Measurements from ENCODE around the gene RNU6-9.
"Not testable (repeated sequence)": the region's sequence is repeated elsewhere in the genome, so short reads cannot be mapped to it uniquely, and the experiment has no call there.

RNU6-9 gene

DNA sequence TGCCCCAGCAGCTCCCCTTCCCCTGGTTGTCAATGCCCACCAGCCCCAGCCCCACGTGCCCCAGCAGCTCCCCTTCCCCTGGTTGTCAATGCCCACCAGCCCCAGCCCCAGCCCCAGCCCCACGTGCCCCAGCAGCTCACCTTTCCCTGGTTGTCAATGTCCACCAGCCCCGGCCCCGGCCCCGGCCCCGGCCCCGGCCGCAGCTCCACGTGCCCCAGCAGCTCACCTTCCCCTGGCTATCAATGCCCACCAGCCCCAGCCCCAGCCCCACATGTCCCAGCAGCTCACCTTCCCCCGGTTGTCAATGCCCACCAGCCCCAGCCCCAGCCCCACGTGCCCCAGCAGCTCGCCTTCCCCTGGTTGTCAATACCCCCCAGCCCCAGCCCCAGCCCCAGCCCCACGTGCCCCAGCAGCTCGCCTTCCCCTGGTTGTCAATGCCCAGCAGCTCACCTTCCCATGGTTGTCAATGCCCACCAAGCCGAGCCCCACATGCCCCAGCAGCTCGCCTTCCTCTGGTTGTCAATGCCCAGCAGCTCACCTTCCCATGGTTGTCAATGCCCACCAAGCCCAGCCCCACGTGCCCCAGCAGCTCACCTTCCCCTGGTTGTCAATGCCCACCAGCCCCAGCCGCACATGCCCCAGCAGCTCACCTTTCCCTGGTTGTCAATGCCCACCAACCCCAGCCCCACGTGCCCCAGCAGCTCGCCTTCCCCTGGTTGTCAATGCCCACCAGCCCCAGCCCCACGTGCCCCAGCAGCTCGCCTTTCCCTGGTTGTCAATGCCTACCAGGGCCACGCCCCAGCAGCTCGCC lies 14.3 kb upstream of the RNU6-9 start:
- not testable (repeated sequence) for H3K9me3 ChIP-seq (ENCODE audit: control insufficient read depth in 2 of 2, low read length in 2 of 2); H3K27me3 ChIP-seq (ENCODE audit: control insufficient read depth in 2 of 2, insufficient read depth in 2 of 2, low read length in 2 of 2); H3K9ac ChIP-seq (ENCODE audit: low read depth in 1 of 2, low read length in 2 of 2); H3K4me1 ChIP-seq (ENCODE audit: control insufficient read depth in 2 of 2, insufficient read depth in 2 of 2, low read length in 2 of 2); H3K27ac ChIP-seq (ENCODE audit: low read depth in 2 of 2, low read length in 2 of 2); H3K4me3 ChIP-seq (ENCODE audit: low read length in 2 of 2)
- H3K36me3 ChIP-seq (ENCODE audit: control insufficient read depth in 2 of 2, insufficient read depth in 2 of 2, low read length in 2 of 2) = peaks cover 28 to 44% of the 10 kb centered on the region in 2 donors

DNA sequence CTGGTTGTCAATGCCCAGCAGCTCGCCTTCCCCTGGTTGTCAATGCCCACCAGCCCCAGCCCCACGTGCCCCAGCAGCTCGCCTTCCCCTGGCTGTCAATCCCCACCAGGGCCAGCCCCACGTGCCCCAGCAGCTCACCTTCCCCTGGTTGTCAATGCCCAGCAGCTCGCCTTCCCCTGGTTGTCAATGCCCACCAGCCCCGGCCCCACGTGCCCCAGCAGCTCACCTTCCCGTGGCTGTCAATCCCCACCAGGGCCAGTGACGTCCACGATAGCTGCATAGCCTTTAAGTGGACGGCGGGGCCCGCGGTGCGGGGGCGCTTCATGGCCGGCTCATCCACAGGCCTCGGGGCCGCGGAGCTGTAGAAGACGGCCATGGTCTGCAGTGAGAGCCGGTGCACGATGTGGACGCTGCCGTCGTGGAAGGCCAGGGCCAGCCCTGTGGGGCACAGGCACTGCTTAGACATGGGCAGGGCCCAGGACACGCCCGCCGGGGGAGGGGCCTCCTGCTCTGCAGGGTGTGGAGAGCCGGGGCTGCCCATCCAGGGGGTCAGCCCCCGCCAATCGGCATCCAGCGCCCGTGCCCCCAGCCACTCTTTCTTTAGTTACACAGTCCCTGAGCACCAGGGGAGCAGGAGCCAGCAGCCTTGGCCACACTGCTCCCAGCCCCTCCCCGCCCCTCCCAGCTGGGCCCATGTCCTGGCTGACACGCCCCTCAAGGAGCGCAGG lies 13.4 kb upstream of the RNU6-9 start:
- Histone ChIP-seq H3K36me3 (ENCODE audit: control insufficient read depth in 2 of 2, insufficient read depth in 2 of 2, low read length in 2 of 2) (peaks cover 28 to 46% of the 10 kb centered on the region in 2 donors), H3K9ac (ENCODE audit: low read depth in 1 of 2, low read length in 2 of 2) (no peak overlapping the region), H3K4me3 (ENCODE audit: low read length in 2 of 2) (no peak overlapping the region), H3K9me3 (ENCODE audit: control insufficient read depth in 2 of 2, low read length in 2 of 2) (no peaks in the 10 kb centered on the region), H3K4me1 (ENCODE audit: control insufficient read depth in 2 of 2, insufficient read depth in 2 of 2, low read length in 2 of 2) (no peaks in the 10 kb centered on the region), H3K27me3 (ENCODE audit: control insufficient read depth in 2 of 2, insufficient read depth in 2 of 2, low read length in 2 of 2) (no peaks in the 10 kb centered on the region), H3K27ac (ENCODE audit: low read depth in 2 of 2, low read length in 2 of 2) (no peak overlapping the region)

- Histone ChIP-seq H3K4me3 (ENCODE audit: low read length in 2 of 2) (no peak overlapping the region), H3K9me3 (ENCODE audit: control insufficient read depth in 2 of 2, low read length in 2 of 2) (no peaks in the 10 kb centered on the region), H3K27ac (ENCODE audit: low read depth in 2 of 2, low read length in 2 of 2) (no peak overlapping the region), H3K4me1 (ENCODE audit: control insufficient read depth in 2 of 2, insufficient read depth in 2 of 2, low read length in 2 of 2) (no peaks in the 10 kb centered on the region), H3K27me3 (ENCODE audit: control insufficient read depth in 2 of 2, insufficient read depth in 2 of 2, low read length in 2 of 2) (no peaks in the 10 kb centered on the region), H3K9ac (ENCODE audit: low read depth in 1 of 2, low read length in 2 of 2) (no peak overlapping the region), H3K36me3 (ENCODE audit: control insufficient read depth in 2 of 2, insufficient read depth in 2 of 2, low read length in 2 of 2) (peaks cover 34 to 53% of the 10 kb centered on the region in 2 donors)
These were observed 11.8 kb upstream of the RNU6-9 start for GRCh38 chr19:881385-882071.

GRCh38 chr19:882871-883497 lies 10.3 kb upstream of the RNU6-9 start:
- Histone ChIP-seq H3K27me3 (ENCODE audit: control insufficient read depth in 2 of 2, insufficient read depth in 2 of 2, low read length in 2 of 2) (no peaks in the 10 kb centered on the region), H3K27ac (ENCODE audit: low read depth in 2 of 2, low read length in 2 of 2) (no peak overlapping the region), H3K36me3 (ENCODE audit: control insufficient read depth in 2 of 2, insufficient read depth in 2 of 2, low read length in 2 of 2) (peaks cover 39 to 57% of the 10 kb centered on the region in 2 donors), H3K4me1 (ENCODE audit: control insufficient read depth in 2 of 2, insufficient read depth in 2 of 2, low read length in 2 of 2) (no peaks in the 10 kb centered on the region), H3K9me3 (ENCODE audit: control insufficient read depth in 2 of 2, low read length in 2 of 2) (no peaks in the 10 kb centered on the region), H3K9ac (ENCODE audit: low read depth in 1 of 2, low read length in 2 of 2) (no peak overlapping the region), H3K4me3 (ENCODE audit: low read length in 2 of 2) (no peak overlapping the region)

- peaks cover 39 to 57% of the 10 kb centered on the region in 2 donors for H3K36me3 ChIP-seq (ENCODE audit: control insufficient read depth in 2 of 2, insufficient read depth in 2 of 2, low read length in 2 of 2)
- H3K27me3 ChIP-seq (ENCODE audit: control insufficient read depth in 2 of 2, insufficient read depth in 2 of 2, low read length in 2 of 2) = no peaks in the 10 kb centered on the region
- no peak overlapping the region for H3K27ac ChIP-seq (ENCODE audit: low read depth in 2 of 2, low read length in 2 of 2)
- no peak overlapping the region for H3K9ac ChIP-seq (ENCODE audit: low read depth in 1 of 2, low read length in 2 of 2)
- H3K4me1 ChIP-seq (ENCODE audit: control insufficient read depth in 2 of 2, insufficient read depth in 2 of 2, low read length in 2 of 2) = peaks cover 0 to 2% of the 10 kb centered on the region in 2 donors
- H3K4me3 ChIP-seq (ENCODE audit: low read length in 2 of 2) = no peak overlapping the region
- no peaks in the 10 kb centered on the region for H3K9me3 ChIP-seq (ENCODE audit: control insufficient read depth in 2 of 2, low read length in 2 of 2)
These were observed 9.5 kb upstream of the RNU6-9 start for GRCh38 chr19:883661-884211.

- Histone ChIP-seq H3K36me3 (ENCODE audit: control insufficient read depth in 2 of 2, insufficient read depth in 2 of 2, low read length in 2 of 2) (peaks cover 41 to 60% of the 10 kb centered on the region in 2 donors), H3K27ac (ENCODE audit: low read depth in 2 of 2, low read length in 2 of 2) (no peak overlapping the region), H3K4me3 (ENCODE audit: low read length in 2 of 2) (no peak overlapping the region), H3K4me1 (ENCODE audit: control insufficient read depth in 2 of 2, insufficient read depth in 2 of 2, low read length in 2 of 2) (peaks cover 0 to 3% of the 10 kb centered on the region in 2 donors), H3K9ac (ENCODE audit: low read depth in 1 of 2, low read length in 2 of 2) (no peak overlapping the region), H3K9me3 (ENCODE audit: control insufficient read depth in 2 of 2, low read length in 2 of 2) (no peaks in the 10 kb centered on the region), H3K27me3 (ENCODE audit: control insufficient read depth in 2 of 2, insufficient read depth in 2 of 2, low read length in 2 of 2) (no peaks in the 10 kb centered on the region)
These were observed 8.7 kb upstream of the RNU6-9 start for GRCh38 chr19:884420-885211.

DNA sequence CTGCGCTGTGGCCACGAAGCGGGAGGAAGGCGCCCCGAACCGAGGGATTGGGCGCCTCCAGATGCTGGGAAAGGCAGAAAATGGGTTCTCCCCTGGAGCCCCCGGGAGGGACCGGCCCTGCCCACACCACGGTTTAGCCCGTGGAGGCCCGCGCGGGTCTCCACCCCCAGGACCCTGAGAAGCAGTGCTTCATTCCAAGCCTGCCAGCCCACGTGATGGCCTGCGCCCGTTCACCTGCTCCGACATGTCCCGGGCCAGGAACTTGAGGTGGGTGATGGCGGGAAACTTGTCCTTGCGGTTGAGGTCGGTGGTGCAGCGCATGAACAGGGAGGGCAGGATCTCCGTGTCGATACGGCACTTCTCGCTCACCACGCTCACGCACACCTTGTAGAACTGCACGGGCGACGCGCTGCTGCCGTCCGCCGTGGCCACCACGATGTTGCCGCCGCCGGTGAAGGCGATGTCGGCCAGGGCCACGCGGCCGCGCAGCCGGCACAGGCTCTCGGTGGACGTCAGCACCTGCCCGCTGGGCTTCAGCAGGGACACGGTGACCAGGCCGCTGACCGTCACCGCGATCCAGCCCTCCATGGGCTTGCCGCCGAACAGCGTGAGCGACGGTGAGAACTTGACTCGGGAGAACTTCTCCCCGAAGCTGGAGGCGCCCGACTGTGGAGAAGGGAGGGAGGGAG lies 7.6 kb upstream of the RNU6-9 start:
- no peak overlapping the region for H3K4me3 ChIP-seq (ENCODE audit: low read length in 2 of 2)
- peaks cover 0 to 3% of the 10 kb centered on the region in 2 donors for H3K4me1 ChIP-seq (ENCODE audit: control insufficient read depth in 2 of 2, insufficient read depth in 2 of 2, low read length in 2 of 2)
- H3K27me3 ChIP-seq (ENCODE audit: control insufficient read depth in 2 of 2, insufficient read depth in 2 of 2, low read length in 2 of 2) = no peaks in the 10 kb centered on the region
- H3K9me3 ChIP-seq (ENCODE audit: control insufficient read depth in 2 of 2, low read length in 2 of 2) = no peaks in the 10 kb centered on the region
- no peak overlapping the region for H3K9ac ChIP-seq (ENCODE audit: low read depth in 1 of 2, low read length in 2 of 2)
- H3K36me3 ChIP-seq (ENCODE audit: control insufficient read depth in 2 of 2, insufficient read depth in 2 of 2, low read length in 2 of 2) = peaks cover 51 to 66% of the 10 kb centered on the region in 2 donors
- H3K27ac ChIP-seq (ENCODE audit: low read depth in 2 of 2, low read length in 2 of 2) = no peak overlapping the region

- H3K9ac ChIP-seq (ENCODE audit: low read depth in 1 of 2, low read length in 2 of 2) = no peak overlapping the region
- no peak overlapping the region for H3K4me3 ChIP-seq (ENCODE audit: low read length in 2 of 2)
- H3K4me1 ChIP-seq (ENCODE audit: control insufficient read depth in 2 of 2, insufficient read depth in 2 of 2, low read length in 2 of 2) = peaks cover 7 to 12% of the 10 kb centered on the region in 2 donors
- no peaks in the 10 kb centered on the region for H3K27me3 ChIP-seq (ENCODE audit: control insufficient read depth in 2 of 2, insufficient read depth in 2 of 2, low read length in 2 of 2)
- H3K36me3 ChIP-seq (ENCODE audit: control insufficient read depth in 2 of 2, insufficient read depth in 2 of 2, low read length in 2 of 2) = peaks cover 39 to 53% of the 10 kb centered on the region in 2 donors
- no peak overlapping the region for H3K27ac ChIP-seq (ENCODE audit: low read depth in 2 of 2, low read length in 2 of 2)
- H3K9me3 ChIP-seq (ENCODE audit: control insufficient read depth in 2 of 2, low read length in 2 of 2) = no peaks in the 10 kb centered on the region
These were observed 6.2 kb upstream of the RNU6-9 start for GRCh38 chr19:887072-887471.

DNA sequence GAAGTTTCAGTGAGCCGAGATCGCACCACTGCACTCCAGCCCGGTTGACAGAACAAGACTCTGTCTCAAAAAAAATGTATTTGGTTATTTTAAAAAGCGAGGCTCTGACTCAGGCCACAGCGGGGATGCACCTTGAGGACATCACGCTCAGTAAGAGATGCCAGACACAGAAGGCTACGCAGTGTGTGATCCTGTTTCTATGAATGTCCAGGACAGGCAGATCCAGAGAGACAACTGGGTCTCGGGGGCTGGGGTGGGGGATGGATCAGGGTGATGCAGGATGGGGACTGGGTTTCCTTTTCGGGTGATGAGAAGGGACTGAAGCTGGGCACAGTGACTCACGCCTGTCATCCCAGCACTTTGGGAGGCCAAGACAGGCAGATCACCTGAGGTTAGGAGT lies 5.7 kb upstream of the RNU6-9 start:
- H3K4me1 ChIP-seq (ENCODE audit: control insufficient read depth in 2 of 2, insufficient read depth in 2 of 2, low read length in 2 of 2) = peaks cover 8 to 14% of the 10 kb centered on the region in 2 donors
- peaks cover 37 to 48% of the 10 kb centered on the region in 2 donors for H3K36me3 ChIP-seq (ENCODE audit: control insufficient read depth in 2 of 2, insufficient read depth in 2 of 2, low read length in 2 of 2)
- H3K27me3 ChIP-seq (ENCODE audit: control insufficient read depth in 2 of 2, insufficient read depth in 2 of 2, low read length in 2 of 2) = no peaks in the 10 kb centered on the region
- no peaks in the 10 kb centered on the region for H3K9me3 ChIP-seq (ENCODE audit: control insufficient read depth in 2 of 2, low read length in 2 of 2)
- no peak overlapping the region for H3K9ac ChIP-seq (ENCODE audit: low read depth in 1 of 2, low read length in 2 of 2)
- no peak overlapping the region for H3K4me3 ChIP-seq (ENCODE audit: low read length in 2 of 2)
- H3K27ac ChIP-seq (ENCODE audit: low read depth in 2 of 2, low read length in 2 of 2) = no peak overlapping the region

All from mucosa of rectum (tissue), 2 donors.